WTC11 (cell line): ENCODE data around the gene TAF5L. TPM values are rescaled to one million over a fixed set of nuclear protein-coding genes. Genes with fewer than 3 reads are reported as not detected.

ENCODE experiments used
- ATAC-seq: fragments of 200-7000 bp; cut with Tn5 transposase; 2 replicates; pipeline ENCODE4 v1.10.0; 2021; ENCODE audit warnings: mild to moderate bottlenecking, moderate library complexity
- CTCF ChIA-PET: fragments of 300-600 bp; sonication (Branson Sonifier 250); formaldehyde crosslinking; loops from one replicate; lab custom pipeline; 2021; ENCODE audit warnings: antibody characterized with exemption; lab: Charles Lee
- POLR2A ChIA-PET: fragments of 350-600 bp; sonication (Branson Sonifier 250); formaldehyde crosslinking; loops from one replicate; lab custom pipeline; 2021; ENCODE audit warnings: antibody characterized with exemption; lab: Charles Lee
- DNase-seq: peaks from one replicate; pipeline ENCODE4 v3.0.0; 2021; ENCODE audit warnings: low spot score
- H3K27ac Mint-ChIP-seq: 2 replicates; pipeline ENCODE4 v1.8.0; 2021; ENCODE audit warnings: mixed read lengths
- H3K27me3 Mint-ChIP-seq: 2 replicates; pipeline ENCODE4 v1.8.0; 2021; ENCODE audit warnings: low read depth, mild to moderate bottlenecking, moderate library complexity, mixed read lengths
- H3K36me3 Mint-ChIP-seq: 2 replicates; pipeline ENCODE4 v1.8.0; 2021; ENCODE audit warnings: mixed read lengths
- H3K4me1 Mint-ChIP-seq: 2 replicates; pipeline ENCODE4 v1.8.0; 2022; ENCODE audit warnings: mixed read lengths
- H3K4me3 Mint-ChIP-seq: 2 replicates; pipeline ENCODE4 v1.8.0; 2021; ENCODE audit warnings: mild to moderate bottlenecking, moderate library complexity, mixed read lengths
- H3K9me3 Mint-ChIP-seq: 2 replicates; pipeline ENCODE4 v1.8.0; 2021; ENCODE audit warnings: mixed read lengths
- CREM ChIP-seq: sonication (generic); formaldehyde crosslinking; IDR thresholded peaks from 2 replicates; pipeline ENCODE4 v1.8.1; 2022; ENCODE audit warnings: mild to moderate bottlenecking, missing genetic modification reagents, moderate library complexity
- E2F1 ChIP-seq: sonication (generic); formaldehyde crosslinking; IDR thresholded peaks from 2 replicates; pipeline ENCODE4 v1.8.0; 2022; ENCODE audit warnings: mild to moderate bottlenecking, missing genetic modification reagents
- ESRRA ChIP-seq: sonication (generic); formaldehyde crosslinking; IDR thresholded peaks from 2 replicates; pipeline ENCODE4 v1.8.1; 2022; ENCODE audit warnings: mild to moderate bottlenecking, missing genetic modification reagents, borderline replicate concordance
- FOXP1 ChIP-seq: sonication (generic); formaldehyde crosslinking; IDR thresholded peaks from 2 replicates; pipeline ENCODE4 v1.8.0; 2022; ENCODE audit warnings: missing genetic modification reagents, mild to moderate bottlenecking, moderate library complexity, borderline replicate concordance
- GRHL2 ChIP-seq: fragments of 250-450 bp; sonication (Bioruptor Pico); IDR thresholded peaks from 2 replicates; pipeline ENCODE4 v1.8.0; 2022; ENCODE audit warnings: mild to moderate bottlenecking, moderate library complexity; ENCODE audit not compliant: insufficient replicate concordance, severe bottlenecking
- NR2C2 ChIP-seq: sonication (generic); formaldehyde crosslinking; IDR thresholded peaks from 2 replicates; pipeline ENCODE4 v1.8.0; 2022; ENCODE audit warnings: mild to moderate bottlenecking, missing genetic modification reagents
- PREB ChIP-seq: sonication (generic); formaldehyde crosslinking; IDR thresholded peaks from 2 replicates; pipeline ENCODE4 v1.8.1; 2022; ENCODE audit warnings: mild to moderate bottlenecking, missing genetic modification reagents, moderate library complexity, borderline replicate concordance
- PRRX2 ChIP-seq: fragments of 250-450 bp; sonication (Bioruptor Pico); IDR thresholded peaks from 2 replicates; pipeline ENCODE4 v1.8.0; 2021; ENCODE audit warnings: mild to moderate bottlenecking
- RELA ChIP-seq: sonication (generic); formaldehyde crosslinking; IDR thresholded peaks from 2 replicates; pipeline ENCODE4 v1.8.1; 2022; ENCODE audit warnings: missing genetic modification reagents, mild to moderate bottlenecking, borderline replicate concordance
- RORB ChIP-seq: fragments of 250-450 bp; sonication (Bioruptor Pico); IDR thresholded peaks from 2 replicates; pipeline ENCODE4 v1.9.0; 2021; ENCODE audit warnings: mild to moderate bottlenecking
- SMAD3 ChIP-seq: sonication (generic); formaldehyde crosslinking; IDR thresholded peaks from 2 replicates; pipeline ENCODE4 v1.8.0; 2022; ENCODE audit warnings: missing genetic modification reagents, mild to moderate bottlenecking, borderline replicate concordance
- SMAD4 ChIP-seq: sonication (generic); formaldehyde crosslinking; IDR thresholded peaks from 2 replicates; pipeline ENCODE4 v1.8.0; 2022; ENCODE audit warnings: mild to moderate bottlenecking, missing genetic modification reagents
- TEAD1 ChIP-seq: sonication (generic); formaldehyde crosslinking; IDR thresholded peaks from 2 replicates; pipeline ENCODE4 v1.8.0; 2022; ENCODE audit warnings: mild to moderate bottlenecking, missing genetic modification reagents
- TEAD4 ChIP-seq: sonication (generic); formaldehyde crosslinking; IDR thresholded peaks from 2 replicates; pipeline ENCODE4 v1.8.0; 2022; ENCODE audit warnings: mild to moderate bottlenecking, missing genetic modification reagents
- TP53 ChIP-seq: sonication (generic); formaldehyde crosslinking; IDR thresholded peaks from 2 replicates; pipeline ENCODE4 v1.8.1; 2023; ENCODE audit warnings: mild to moderate bottlenecking, missing genetic modification reagents
- USF2 ChIP-seq: sonication (generic); formaldehyde crosslinking; IDR thresholded peaks from 2 replicates; pipeline ENCODE4 v1.8.1; 2023; ENCODE audit warnings: mild to moderate bottlenecking, missing genetic modification reagents, moderate library complexity
- ZNF219 ChIP-seq: sonication (generic); formaldehyde crosslinking; IDR thresholded peaks from 2 replicates; pipeline ENCODE4 v1.8.0; 2023; ENCODE audit warnings: missing genetic modification reagents, mild to moderate bottlenecking, borderline replicate concordance
- ZNF396 ChIP-seq: fragments of 250-450 bp; sonication (Bioruptor Pico); IDR thresholded peaks from 2 replicates; pipeline ENCODE4 v1.8.0; 2021; ENCODE audit warnings: mild to moderate bottlenecking, moderate library complexity, borderline replicate concordance
- total RNA-seq: library from RNA; stranded (reverse); gene quantifications from 3 replicates; pipeline ENCODE4 v1.2.3, GENCODE V29; 2021
- TF ChIP-seq, protein P1 (sequence below): fragments of 250-450 bp; sonication (Bioruptor Pico); IDR thresholded peaks from 2 replicates; pipeline ENCODE4 v1.9.0; 2021; ENCODE audit warnings: mild to moderate bottlenecking
- TF ChIP-seq, protein P2 (sequence below): fragments of 250-450 bp; sonication (Bioruptor Pico); conservative IDR thresholded peaks from 2 replicates; pipeline ENCODE4 v1.9.0; 2021; ENCODE audit warnings: mild to moderate bottlenecking
- TF ChIP-seq, protein P3 (sequence below): fragments of 250-450 bp; sonication (Bioruptor Pico); IDR thresholded peaks from 2 replicates; pipeline ENCODE4 v1.9.0; 2021; ENCODE audit warnings: moderate library complexity, mild to moderate bottlenecking, inconsistent platforms, borderline replicate concordance
- TF ChIP-seq, protein P4 (sequence below): sonication (generic); formaldehyde crosslinking; IDR thresholded peaks from 2 replicates; pipeline ENCODE4 v1.8.1; 2023; ENCODE audit warnings: mild to moderate bottlenecking, missing genetic modification reagents, borderline replicate concordance

TAF5L gene
- total RNA-seq, 1 experiment from 2014 or later: 23.8 TPM

GRCh38 chr1:229625915-229626831, at the start of gene TAF5L, which contains the start of gene URB2 (continued):
- TF ChIP-seq, protein P1, sequence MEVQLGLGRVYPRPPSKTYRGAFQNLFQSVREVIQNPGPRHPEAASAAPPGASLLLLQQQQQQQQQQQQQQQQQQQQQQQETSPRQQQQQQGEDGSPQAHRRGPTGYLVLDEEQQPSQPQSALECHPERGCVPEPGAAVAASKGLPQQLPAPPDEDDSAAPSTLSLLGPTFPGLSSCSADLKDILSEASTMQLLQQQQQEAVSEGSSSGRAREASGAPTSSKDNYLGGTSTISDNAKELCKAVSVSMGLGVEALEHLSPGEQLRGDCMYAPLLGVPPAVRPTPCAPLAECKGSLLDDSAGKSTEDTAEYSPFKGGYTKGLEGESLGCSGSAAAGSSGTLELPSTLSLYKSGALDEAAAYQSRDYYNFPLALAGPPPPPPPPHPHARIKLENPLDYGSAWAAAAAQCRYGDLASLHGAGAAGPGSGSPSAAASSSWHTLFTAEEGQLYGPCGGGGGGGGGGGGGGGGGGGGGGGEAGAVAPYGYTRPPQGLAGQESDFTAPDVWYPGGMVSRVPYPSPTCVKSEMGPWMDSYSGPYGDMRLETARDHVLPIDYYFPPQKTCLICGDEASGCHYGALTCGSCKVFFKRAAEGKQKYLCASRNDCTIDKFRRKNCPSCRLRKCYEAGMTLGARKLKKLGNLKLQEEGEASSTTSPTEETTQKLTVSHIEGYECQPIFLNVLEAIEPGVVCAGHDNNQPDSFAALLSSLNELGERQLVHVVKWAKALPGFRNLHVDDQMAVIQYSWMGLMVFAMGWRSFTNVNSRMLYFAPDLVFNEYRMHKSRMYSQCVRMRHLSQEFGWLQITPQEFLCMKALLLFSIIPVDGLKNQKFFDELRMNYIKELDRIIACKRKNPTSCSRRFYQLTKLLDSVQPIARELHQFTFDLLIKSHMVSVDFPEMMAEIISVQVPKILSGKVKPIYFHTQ (CRISPR knock-in tag): no peak
- TF ChIP-seq RORB (CRISPR knock-in tag): no peak
- no peak for TF ChIP-seq TEAD4 (CRISPR knock-in tag)
- TF ChIP-seq TEAD1 (CRISPR knock-in tag): 0 out of 2 replicates have a peak, but pooled peaks have one; percentile 23
- no peak for TF ChIP-seq PRRX2 (CRISPR knock-in tag)
- no peak for TF ChIP-seq E2F1 (CRISPR knock-in tag)
- no peak for TF ChIP-seq SMAD4 (CRISPR knock-in tag)
- no peak for TF ChIP-seq NR2C2 (CRISPR knock-in tag)
- TF ChIP-seq PREB (CRISPR knock-in tag): no peak
- no peak for TF ChIP-seq CREM
- no peak; the same call in 1 of the 2 replicates for TF ChIP-seq RELA (CRISPR knock-in tag)
- no peak for TF ChIP-seq TP53
- TF ChIP-seq ESRRA: no peak; the same call in 1 of the 2 replicates
- TF ChIP-seq ZNF396 (CRISPR knock-in tag): no peak
- peak; percentile 74; the same call in 1 of the 2 replicates for TF ChIP-seq SMAD3 (CRISPR knock-in tag)
- TF ChIP-seq, protein P2, sequence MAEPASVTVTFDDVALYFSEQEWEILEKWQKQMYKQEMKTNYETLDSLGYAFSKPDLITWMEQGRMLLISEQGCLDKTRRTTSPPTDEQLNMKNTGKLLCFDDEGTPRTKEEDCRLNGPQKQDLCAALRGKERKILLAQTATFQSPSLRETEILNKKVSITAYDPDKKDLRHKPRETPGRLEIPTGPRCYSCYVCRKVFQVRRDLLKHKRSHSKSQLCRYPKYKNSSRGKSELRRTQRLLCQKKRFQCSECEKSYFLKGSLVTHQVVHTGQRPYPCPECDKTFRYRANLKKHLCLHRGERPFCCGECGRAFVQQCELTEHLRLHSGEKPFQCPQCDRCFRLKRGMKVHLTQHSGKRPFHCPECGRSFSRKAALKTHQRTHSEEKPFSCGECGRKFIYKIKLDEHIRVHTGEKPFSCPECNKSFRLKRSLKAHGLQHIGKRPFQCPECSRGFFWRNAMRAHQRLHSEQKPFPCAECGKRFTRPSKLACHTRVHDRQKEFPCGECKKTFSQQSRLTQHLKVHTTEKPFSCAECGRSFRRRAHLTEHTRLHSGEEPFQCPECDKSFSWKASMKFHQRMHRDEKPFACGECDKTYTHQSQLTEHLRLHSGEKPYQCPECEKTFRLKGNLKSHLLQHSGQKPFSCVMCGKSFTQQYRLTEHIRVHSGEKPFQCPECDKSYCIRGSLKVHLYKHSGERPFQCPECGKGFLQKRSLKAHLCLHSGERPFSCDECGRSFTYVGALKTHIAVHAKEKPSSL (CRISPR knock-in tag): no peak
- peak; percentile 86 for TF ChIP-seq FOXP1 (CRISPR knock-in tag)

- ATAC-seq (no peak), DNase-seq (no peak)
- no peak overlapping the region for H3K4me3 Mint-ChIP-seq
- 0 out of 2 replicates have a peak, but pooled peaks cover 3% of the 10 kb centered on the region for H3K4me1 Mint-ChIP-seq
- no peak overlapping the region for H3K27ac Mint-ChIP-seq
- peaks cover 2% of the 10 kb centered on the region; the same call in 1 of the 2 replicates for H3K36me3 Mint-ChIP-seq
- no peaks in the 10 kb centered on the region for H3K27me3 Mint-ChIP-seq
- ChIA-PET CTCF (interaction anchor here (0.7 kb wide), 1 partner anchor 603 kb away, joined by 4 read pairs; no protein-coding TSS in a partner anchor), POLR2A (interaction anchor here (0.7 kb wide), 1 partner anchor 557 kb away, joined by 4 read pairs; no protein-coding TSS in a partner anchor)
- H3K9me3 Mint-ChIP-seq: peaks cover 7% of the 10 kb centered on the region
- TF ChIP-seq GRHL2 (CRISPR knock-in tag): no peak
- no peak for TF ChIP-seq ZNF219 (CRISPR knock-in tag)
- no peak for TF ChIP-seq USF2 (CRISPR knock-in tag)
- TF ChIP-seq, protein P3, sequence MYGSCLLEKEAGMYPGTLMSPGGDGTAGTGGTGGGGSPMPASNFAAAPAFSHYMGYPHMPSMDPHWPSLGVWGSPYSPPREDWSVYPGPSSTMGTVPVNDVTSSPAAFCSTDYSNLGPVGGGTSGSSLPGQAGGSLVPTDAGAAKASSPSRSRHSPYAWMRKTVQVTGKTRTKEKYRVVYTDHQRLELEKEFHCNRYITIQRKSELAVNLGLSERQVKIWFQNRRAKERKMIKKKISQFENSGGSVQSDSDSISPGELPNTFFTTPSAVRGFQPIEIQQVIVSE (CRISPR knock-in tag): no peak
- TF ChIP-seq, protein P4, sequence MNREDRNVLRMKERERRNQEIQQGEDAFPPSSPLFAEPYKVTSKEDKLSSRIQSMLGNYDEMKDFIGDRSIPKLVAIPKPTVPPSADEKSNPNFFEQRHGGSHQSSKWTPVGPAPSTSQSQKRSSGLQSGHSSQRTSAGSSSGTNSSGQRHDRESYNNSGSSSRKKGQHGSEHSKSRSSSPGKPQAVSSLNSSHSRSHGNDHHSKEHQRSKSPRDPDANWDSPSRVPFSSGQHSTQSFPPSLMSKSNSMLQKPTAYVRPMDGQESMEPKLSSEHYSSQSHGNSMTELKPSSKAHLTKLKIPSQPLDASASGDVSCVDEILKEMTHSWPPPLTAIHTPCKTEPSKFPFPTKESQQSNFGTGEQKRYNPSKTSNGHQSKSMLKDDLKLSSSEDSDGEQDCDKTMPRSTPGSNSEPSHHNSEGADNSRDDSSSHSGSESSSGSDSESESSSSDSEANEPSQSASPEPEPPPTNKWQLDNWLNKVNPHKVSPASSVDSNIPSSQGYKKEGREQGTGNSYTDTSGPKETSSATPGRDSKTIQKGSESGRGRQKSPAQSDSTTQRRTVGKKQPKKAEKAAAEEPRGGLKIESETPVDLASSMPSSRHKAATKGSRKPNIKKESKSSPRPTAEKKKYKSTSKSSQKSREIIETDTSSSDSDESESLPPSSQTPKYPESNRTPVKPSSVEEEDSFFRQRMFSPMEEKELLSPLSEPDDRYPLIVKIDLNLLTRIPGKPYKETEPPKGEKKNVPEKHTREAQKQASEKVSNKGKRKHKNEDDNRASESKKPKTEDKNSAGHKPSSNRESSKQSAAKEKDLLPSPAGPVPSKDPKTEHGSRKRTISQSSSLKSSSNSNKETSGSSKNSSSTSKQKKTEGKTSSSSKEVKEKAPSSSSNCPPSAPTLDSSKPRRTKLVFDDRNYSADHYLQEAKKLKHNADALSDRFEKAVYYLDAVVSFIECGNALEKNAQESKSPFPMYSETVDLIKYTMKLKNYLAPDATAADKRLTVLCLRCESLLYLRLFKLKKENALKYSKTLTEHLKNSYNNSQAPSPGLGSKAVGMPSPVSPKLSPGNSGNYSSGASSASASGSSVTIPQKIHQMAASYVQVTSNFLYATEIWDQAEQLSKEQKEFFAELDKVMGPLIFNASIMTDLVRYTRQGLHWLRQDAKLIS (CRISPR knock-in tag): no peak
- no peak for TF ChIP-seq ESRRA
Observed at GRCh38 chr1:229675396-229675795, 49.5 kb upstream of the TAF5L start.
